A549 (cell line): ENCODE data around the gene ACYP1. TPM values are rescaled to one million over a fixed set of nuclear protein-coding genes. Genes with fewer than 3 reads are reported as not detected.

ENCODE experiments used
- ATAC-seq, 2 experiments: fragments of 200-7000 bp in 1 of 2; fragments of >200 bp in 1 of 2; cut with Nextera tagmentation in 1 of 2; cut with Tn5 transposase in 1 of 2; 3 replicates each; pipeline versions ENCODE4 v1.8.0 to v1.9.1; 2018 to 2020; ENCODE audit warnings: mild to moderate bottlenecking in 1 of 2, moderate library complexity in 1 of 2
- CTCF ChIA-PET: fragments of 300-600 bp; sonication (Branson Sonifier 250); formaldehyde crosslinking; extraction: SDS; loops from one replicate; lab custom pipeline; 2021; ENCODE audit warnings: antibody characterized with exemption, inconsistent platforms; lab: Yijun Ruan, JAX
- POLR2A ChIA-PET: fragments of 350-600 bp; formaldehyde crosslinking; extraction: SDS; loops from one replicate; lab custom pipeline; 2021; ENCODE audit warnings: antibody characterized with exemption, inconsistent platforms; lab: Yijun Ruan, JAX
- DNase-seq, 2 experiments: peaks; one replicate each; pipeline versions ENCODE4 v3.0.0 to v3.0.0-alpha.2; 2011 to 2016; ENCODE audit warnings: low read depth in 1 of 2, low spot score in 1 of 2
- FAIRE-seq: peaks from 2 replicates; lab custom pipeline; 2011; peaks lifted over from hg19 to GRCh38; lab: Jason Lieb, UNC
- H3K27ac ChIP-seq, 2 experiments: fragments of >200 bp; sonication (Bioruptor Twin); formaldehyde crosslinking; 3 replicates each; pipeline ENCODE4 v1.5.1; 2016 to 2017
- H3K4me1 ChIP-seq: fragments of >200 bp; sonication (Bioruptor Twin); formaldehyde crosslinking; 3 replicates; pipeline ENCODE4 v1.6.1; 2016
- H3K4me2 ChIP-seq: fragments of >200 bp; sonication (Bioruptor Twin); formaldehyde crosslinking; 3 replicates; pipeline ENCODE4 v1.6.1; 2016
- H3K4me3 ChIP-seq: fragments of >200 bp; sonication (Bioruptor Twin); formaldehyde crosslinking; 3 replicates; pipeline ENCODE4 v1.5.1; 2016
- H3K9me3 ChIP-seq: fragments of >200 bp; sonication (Bioruptor Twin); formaldehyde crosslinking; 3 replicates; pipeline ENCODE4 v1.6.1; 2016
- CHD2 ChIP-seq: fragments of 150-350 bp; IDR thresholded peaks from 2 replicates; pipeline ENCODE4 v1.6.1; 2014; ENCODE audit warnings: low read length; ENCODE audit not compliant: partially characterized antibody
- CHD4 ChIP-seq: fragments of 200-600 bp; sonication (generic); IDR thresholded peaks from 2 replicates; pipeline ENCODE4 v1.6.1; 2016; ENCODE audit warnings: antibody characterized with exemption, mild to moderate bottlenecking, borderline replicate concordance
- FOSL2 ChIP-seq, 2 experiments: fragments of 450-650 bp in 1 of 2; fragments of >200 bp in 1 of 2; sonication (Bioruptor Twin) in 1 of 2; formaldehyde crosslinking; IDR thresholded peaks; 2 replicates each; pipeline versions ENCODE4 v1.5.0 to v1.6.1; 2016 to 2020; ENCODE audit warnings: mild to moderate bottlenecking in 1 of 2, moderate library complexity in 1 of 2
- FOXS1 ChIP-seq: fragments of 250-450 bp; sonication (Bioruptor Pico); IDR thresholded peaks from 2 replicates; pipeline ENCODE4 v1.5.0; 2020; ENCODE audit warnings: mild to moderate bottlenecking, moderate library complexity
- HOXA7 ChIP-seq: fragments of 250-450 bp; sonication (Bioruptor Pico); IDR thresholded peaks from 2 replicates; pipeline ENCODE4 v1.5.0; 2020; ENCODE audit warnings: mild to moderate bottlenecking, moderate library complexity
- HOXB13 ChIP-seq: fragments of 250-450 bp; sonication (Bioruptor Pico); IDR thresholded peaks from 2 replicates; pipeline ENCODE4 v1.5.0; 2020; ENCODE audit warnings: low read depth, mild to moderate bottlenecking, moderate library complexity
- HOXB5 ChIP-seq: fragments of 250-450 bp; sonication (Bioruptor Pico); IDR thresholded peaks from 2 replicates; pipeline ENCODE4 v1.5.0; 2020; ENCODE audit warnings: mild to moderate bottlenecking, moderate library complexity
- JUN ChIP-seq, 2 experiments: fragments of >200 bp; sonication (Bioruptor Twin); formaldehyde crosslinking; IDR thresholded peaks; 2 replicates in 1 of 2; 3 replicates in 1 of 2; pipeline ENCODE4 v1.6.1; 2016 to 2017
- KDM5A ChIP-seq: fragments of 200-600 bp; sonication (generic); IDR thresholded peaks from 2 replicates; pipeline ENCODE4 v1.6.1; 2016; ENCODE audit warnings: antibody characterized with exemption, mild to moderate bottlenecking
- MYC ChIP-seq: IDR thresholded peaks from 2 replicates; pipeline ENCODE4 v1.6.1; 2012; ENCODE audit warnings: mild to moderate bottlenecking, inconsistent platforms, low read length, improper control_type of control experiment, borderline replicate concordance
- PHF8 ChIP-seq: fragments of 200-600 bp; sonication (generic); IDR thresholded peaks from 2 replicates; pipeline ENCODE4 v1.6.1; 2016; ENCODE audit warnings: low read depth, mild to moderate bottlenecking, antibody characterized with exemption, moderate library complexity, borderline replicate concordance
- RAD21 ChIP-seq, 2 experiments: fragments of >200 bp in 1 of 2; sonication (Bioruptor Twin) in 1 of 2; formaldehyde crosslinking in 1 of 2; IDR thresholded peaks in 1 of 2; conservative IDR thresholded peaks in 1 of 2; 2 replicates in 1 of 2; 3 replicates in 1 of 2; pipeline ENCODE4 v1.6.1; 2012 to 2018; ENCODE audit warnings: inconsistent platforms in 1 of 2
- RARB ChIP-seq: fragments of 250-450 bp; sonication (Bioruptor Pico); IDR thresholded peaks from 2 replicates; pipeline ENCODE4 v1.8.0; 2021; ENCODE audit warnings: mild to moderate bottlenecking, moderate library complexity
- TFCP2L1 ChIP-seq: fragments of 250-450 bp; sonication (Bioruptor Pico); IDR thresholded peaks from 2 replicates; pipeline ENCODE4 v1.5.0; 2021; ENCODE audit warnings: mild to moderate bottlenecking
- TP53 ChIP-seq: fragments of 250-450 bp; sonication (Bioruptor Pico); IDR thresholded peaks from 2 replicates; pipeline ENCODE4 v1.5.0; 2021; ENCODE audit warnings: mild to moderate bottlenecking, moderate library complexity
- ZC3H11A ChIP-seq: fragments of 450-650 bp; IDR thresholded peaks from 2 replicates; pipeline ENCODE4 v1.6.1; 2014; ENCODE audit warnings: antibody characterized with exemption, mild to moderate bottlenecking
- ZNF302 ChIP-seq: fragments of 250-450 bp; sonication (Bioruptor Pico); IDR thresholded peaks from 2 replicates; pipeline ENCODE4 v1.9.0; 2021; ENCODE audit warnings: inconsistent platforms, mild to moderate bottlenecking, moderate library complexity
- ZSCAN20 ChIP-seq: fragments of 250-450 bp; sonication (Bioruptor Pico); IDR thresholded peaks from 2 replicates; pipeline ENCODE4 v1.8.0; 2022; ENCODE audit warnings: mild to moderate bottlenecking, moderate library complexity
- WGBS: methylation state at CpG from one replicate; pipeline ENCODE4 v1.1.6; 2017; ENCODE audit errors: missing lambda C conversion rate; 5-methylcytosine and 5-hydroxymethylcytosine counted together
- polyA plus RNA-seq, 4 experiments: library from polyadenylated mRNA; depleted of rRNA in 3 of 4; stranded (reverse); fragments of >200 nt; fragmentation: RNase III in 1 of 4; extraction: RNeasy Plus Mini Kit Qiagen cat#74134 plus additional on column Dnase treatment in 1 of 4; gene quantifications; 2 replicates in 3 of 4; 3 replicates in 1 of 4; pipeline ENCODE4 v1.2.3, GENCODE V29; 2011 to 2017
- TF ChIP-seq, protein P1 (sequence below): fragments of 150-350 bp; IDR thresholded peaks from 2 replicates; pipeline ENCODE4 v1.6.1; 2014; ENCODE audit warnings: low read depth, mild to moderate bottlenecking, low read length
- TF ChIP-seq, protein P2 (sequence below): fragments of 450-650 bp; IDR thresholded peaks from 2 replicates; pipeline ENCODE4 v1.6.1; 2014; ENCODE audit warnings: antibody characterized with exemption
- TF ChIP-seq, protein P3 (sequence below): fragments of 200-600 bp; sonication (generic); IDR thresholded peaks from 2 replicates; pipeline ENCODE4 v1.6.1; 2016; ENCODE audit warnings: antibody characterized with exemption, mild to moderate bottlenecking, moderate library complexity
- TF ChIP-seq, protein P4 (sequence below): IDR thresholded peaks from 2 replicates; pipeline ENCODE4 v1.6.1; 2012
- TF ChIP-seq, protein P5 (sequence below): fragments of >200 bp; sonication (Bioruptor Twin); formaldehyde crosslinking; IDR thresholded peaks from 3 replicates; pipeline ENCODE4 v1.5.1; 2016

ACYP1 gene
- polyA plus RNA-seq, 2 of the 4 experiments (the other 2 are of a cell fraction), result 34.3 to 36.7 TPM

DNA sequence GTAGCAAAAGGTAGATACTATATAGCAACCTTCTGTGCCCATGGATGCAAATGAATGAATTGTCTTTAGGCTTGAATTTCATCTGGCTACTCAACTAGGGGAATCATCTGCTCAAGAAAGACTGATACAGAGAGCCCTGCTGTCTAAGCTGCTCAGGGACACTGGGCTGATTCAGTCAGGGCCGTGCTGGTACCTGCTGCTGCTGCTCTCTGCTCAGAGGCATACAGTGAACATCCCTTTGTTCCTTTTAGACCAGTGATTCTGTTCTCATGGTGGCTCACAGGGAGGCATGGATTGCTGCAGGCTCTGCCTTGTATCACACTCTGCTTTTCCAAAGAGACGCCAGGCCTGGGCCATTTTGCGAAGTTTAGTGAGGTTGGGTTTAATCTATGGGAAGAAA is 47.0 kb downstream of the ACYP1 start:
- ATAC-seq (no peak), DNase-seq (no peak), FAIRE-seq (no peak)
- ChIA-PET CTCF (interaction anchor here (1.5 kb wide), 1 partner anchor 8 kb away, joined by 4 read pairs; no protein-coding TSS in a partner anchor), POLR2A (no interaction called here)
- Histone ChIP-seq H3K4me2 (no peak overlapping the region), H3K4me1 (peaks cover 4% of the 10 kb centered on the region; the same call in 2 of the 3 replicates), H3K4me3 (no peak overlapping the region), H3K27ac (no peak overlapping the region), H3K9me3 (no peaks in the 10 kb centered on the region)
- 91% methylated on average over 3 of the region's 3 CpGs for WGBS
- TF ChIP-seq TFCP2L1 (CRISPR knock-in tag), result no peak
- no peak for TF ChIP-seq TP53
- TF ChIP-seq, protein P1, sequence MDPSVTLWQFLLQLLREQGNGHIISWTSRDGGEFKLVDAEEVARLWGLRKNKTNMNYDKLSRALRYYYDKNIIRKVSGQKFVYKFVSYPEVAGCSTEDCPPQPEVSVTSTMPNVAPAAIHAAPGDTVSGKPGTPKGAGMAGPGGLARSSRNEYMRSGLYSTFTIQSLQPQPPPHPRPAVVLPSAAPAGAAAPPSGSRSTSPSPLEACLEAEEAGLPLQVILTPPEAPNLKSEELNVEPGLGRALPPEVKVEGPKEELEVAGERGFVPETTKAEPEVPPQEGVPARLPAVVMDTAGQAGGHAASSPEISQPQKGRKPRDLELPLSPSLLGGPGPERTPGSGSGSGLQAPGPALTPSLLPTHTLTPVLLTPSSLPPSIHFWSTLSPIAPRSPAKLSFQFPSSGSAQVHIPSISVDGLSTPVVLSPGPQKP, result no peak
- no peak for TF ChIP-seq JUN (IDR thresholded peaks at IDR 0.05)
- no peak for TF ChIP-seq ZSCAN20 (CRISPR knock-in tag)
- no peak for TF ChIP-seq HOXB13 (CRISPR knock-in tag)
- no peak for TF ChIP-seq KDM5A
- TF ChIP-seq, protein P2, sequence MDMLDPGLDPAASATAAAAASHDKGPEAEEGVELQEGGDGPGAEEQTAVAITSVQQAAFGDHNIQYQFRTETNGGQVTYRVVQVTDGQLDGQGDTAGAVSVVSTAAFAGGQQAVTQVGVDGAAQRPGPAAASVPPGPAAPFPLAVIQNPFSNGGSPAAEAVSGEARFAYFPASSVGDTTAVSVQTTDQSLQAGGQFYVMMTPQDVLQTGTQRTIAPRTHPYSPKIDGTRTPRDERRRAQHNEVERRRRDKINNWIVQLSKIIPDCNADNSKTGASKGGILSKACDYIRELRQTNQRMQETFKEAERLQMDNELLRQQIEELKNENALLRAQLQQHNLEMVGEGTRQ, result no peak
- TF ChIP-seq RARB (CRISPR knock-in tag), result no peak
- TF ChIP-seq ZNF302 (CRISPR knock-in tag), result no peak
- no peak for TF ChIP-seq PHF8
- TF ChIP-seq HOXA7 (CRISPR knock-in tag), result no peak
- TF ChIP-seq CHD4, result no peak
- TF ChIP-seq FOSL2 (IDR thresholded peaks at IDR 0.05), result no peak
- no peak for TF ChIP-seq FOSL2 (CRISPR knock-in tag; IDR thresholded peaks at IDR 0.05)
- TF ChIP-seq MYC, result no peak
- TF ChIP-seq HOXB5 (CRISPR knock-in tag), result no peak
- no peak for TF ChIP-seq CHD2

DNA sequence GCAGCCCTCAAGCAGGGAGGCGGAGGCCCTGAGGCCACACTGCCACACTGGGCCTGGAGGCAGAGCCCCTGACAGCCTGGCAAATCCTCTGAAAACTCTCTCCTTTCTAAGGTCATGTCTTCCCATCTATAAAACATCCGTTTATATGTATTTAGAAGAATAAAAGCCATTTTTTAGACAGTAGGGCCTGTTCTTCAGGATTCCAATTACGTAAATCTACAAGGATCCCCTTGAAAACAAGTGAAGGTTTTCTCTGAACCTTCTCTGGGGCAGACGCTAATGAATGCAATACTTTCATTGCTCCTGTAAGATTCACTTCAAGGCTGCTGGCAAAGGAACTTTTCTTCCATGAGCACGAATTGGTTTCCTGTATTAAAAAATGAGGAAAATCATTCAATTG is 48.3 kb downstream of the ACYP1 start:
- Histone ChIP-seq H3K4me1 (peaks cover 12% of the 10 kb centered on the region; the same call in 2 of the 3 replicates), H3K4me3 (no peak overlapping the region), H3K4me2 (no peak overlapping the region), H3K27ac (no peak overlapping the region), H3K9me3 (no peaks in the 10 kb centered on the region)
- ATAC-seq (no peak), FAIRE-seq (no peak), DNase-seq (no peak)
- 86% methylated on average over 5 of the region's 5 CpGs for WGBS
- ChIA-PET POLR2A (no interaction called here), CTCF (interaction anchor here (0.9 to 1.2 kb wide), 2 partner anchors 66 to 73 kb away, joined by 3 read pairs; no protein-coding TSS in a partner anchor)
- TF ChIP-seq RAD21 (conservative IDR thresholded peaks at IDR 0.05 in 1 of 2, IDR thresholded peaks at IDR 0.05 in 1 of 2) (no peak), PHF8 (no peak), ZC3H11A (no peak), RARB (CRISPR knock-in tag) (no peak), FOSL2 (IDR thresholded peaks at IDR 0.05) (no peak), FOSL2 (CRISPR knock-in tag; IDR thresholded peaks at IDR 0.05) (no peak), FOXS1 (CRISPR knock-in tag) (no peak)
- TF ChIP-seq, protein P3, sequence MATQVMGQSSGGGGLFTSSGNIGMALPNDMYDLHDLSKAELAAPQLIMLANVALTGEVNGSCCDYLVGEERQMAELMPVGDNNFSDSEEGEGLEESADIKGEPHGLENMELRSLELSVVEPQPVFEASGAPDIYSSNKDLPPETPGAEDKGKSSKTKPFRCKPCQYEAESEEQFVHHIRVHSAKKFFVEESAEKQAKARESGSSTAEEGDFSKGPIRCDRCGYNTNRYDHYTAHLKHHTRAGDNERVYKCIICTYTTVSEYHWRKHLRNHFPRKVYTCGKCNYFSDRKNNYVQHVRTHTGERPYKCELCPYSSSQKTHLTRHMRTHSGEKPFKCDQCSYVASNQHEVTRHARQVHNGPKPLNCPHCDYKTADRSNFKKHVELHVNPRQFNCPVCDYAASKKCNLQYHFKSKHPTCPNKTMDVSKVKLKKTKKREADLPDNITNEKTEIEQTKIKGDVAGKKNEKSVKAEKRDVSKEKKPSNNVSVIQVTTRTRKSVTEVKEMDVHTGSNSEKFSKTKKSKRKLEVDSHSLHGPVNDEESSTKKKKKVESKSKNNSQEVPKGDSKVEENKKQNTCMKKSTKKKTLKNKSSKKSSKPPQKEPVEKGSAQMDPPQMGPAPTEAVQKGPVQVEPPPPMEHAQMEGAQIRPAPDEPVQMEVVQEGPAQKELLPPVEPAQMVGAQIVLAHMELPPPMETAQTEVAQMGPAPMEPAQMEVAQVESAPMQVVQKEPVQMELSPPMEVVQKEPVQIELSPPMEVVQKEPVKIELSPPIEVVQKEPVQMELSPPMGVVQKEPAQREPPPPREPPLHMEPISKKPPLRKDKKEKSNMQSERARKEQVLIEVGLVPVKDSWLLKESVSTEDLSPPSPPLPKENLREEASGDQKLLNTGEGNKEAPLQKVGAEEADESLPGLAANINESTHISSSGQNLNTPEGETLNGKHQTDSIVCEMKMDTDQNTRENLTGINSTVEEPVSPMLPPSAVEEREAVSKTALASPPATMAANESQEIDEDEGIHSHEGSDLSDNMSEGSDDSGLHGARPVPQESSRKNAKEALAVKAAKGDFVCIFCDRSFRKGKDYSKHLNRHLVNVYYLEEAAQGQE, result no peak
- TF ChIP-seq, protein P4, sequence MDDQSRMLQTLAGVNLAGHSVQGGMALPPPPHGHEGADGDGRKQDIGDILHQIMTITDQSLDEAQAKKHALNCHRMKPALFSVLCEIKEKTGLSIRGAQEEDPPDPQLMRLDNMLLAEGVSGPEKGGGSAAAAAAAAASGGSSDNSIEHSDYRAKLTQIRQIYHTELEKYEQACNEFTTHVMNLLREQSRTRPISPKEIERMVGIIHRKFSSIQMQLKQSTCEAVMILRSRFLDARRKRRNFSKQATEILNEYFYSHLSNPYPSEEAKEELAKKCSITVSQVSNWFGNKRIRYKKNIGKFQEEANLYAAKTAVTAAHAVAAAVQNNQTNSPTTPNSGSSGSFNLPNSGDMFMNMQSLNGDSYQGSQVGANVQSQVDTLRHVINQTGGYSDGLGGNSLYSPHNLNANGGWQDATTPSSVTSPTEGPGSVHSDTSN, result no peak
- TF ChIP-seq, protein P5, sequence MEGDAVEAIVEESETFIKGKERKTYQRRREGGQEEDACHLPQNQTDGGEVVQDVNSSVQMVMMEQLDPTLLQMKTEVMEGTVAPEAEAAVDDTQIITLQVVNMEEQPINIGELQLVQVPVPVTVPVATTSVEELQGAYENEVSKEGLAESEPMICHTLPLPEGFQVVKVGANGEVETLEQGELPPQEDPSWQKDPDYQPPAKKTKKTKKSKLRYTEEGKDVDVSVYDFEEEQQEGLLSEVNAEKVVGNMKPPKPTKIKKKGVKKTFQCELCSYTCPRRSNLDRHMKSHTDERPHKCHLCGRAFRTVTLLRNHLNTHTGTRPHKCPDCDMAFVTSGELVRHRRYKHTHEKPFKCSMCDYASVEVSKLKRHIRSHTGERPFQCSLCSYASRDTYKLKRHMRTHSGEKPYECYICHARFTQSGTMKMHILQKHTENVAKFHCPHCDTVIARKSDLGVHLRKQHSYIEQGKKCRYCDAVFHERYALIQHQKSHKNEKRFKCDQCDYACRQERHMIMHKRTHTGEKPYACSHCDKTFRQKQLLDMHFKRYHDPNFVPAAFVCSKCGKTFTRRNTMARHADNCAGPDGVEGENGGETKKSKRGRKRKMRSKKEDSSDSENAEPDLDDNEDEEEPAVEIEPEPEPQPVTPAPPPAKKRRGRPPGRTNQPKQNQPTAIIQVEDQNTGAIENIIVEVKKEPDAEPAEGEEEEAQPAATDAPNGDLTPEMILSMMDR, result no peak
- TF ChIP-seq, protein P2, result no peak
